Stimulated activated CD4-positive, alpha-beta T cell treated with anti-CD3 and anti-CD28 coated beads, TNF-alpha, amount 100 ng/mL, for 48 hours (primary cell): ENCODE measurements around the gene CD200.

Experiments used
- DNase-seq, 3 donors: peaks; one replicate each; pipeline ENCODE4 v3.0.0-alpha.2; 2020; ENCODE audit warnings: low read depth in 3 of 3

Gene CD200

GRCh38 chr3:112333002-112333380 lies at the start of gene CD200:
TSS of gene CD200 (plus strand) at chr3:112333156. CDS start at chr3:112333213, 57 bp downstream.
- DNase-seq, result peak; percentile 43 to 47 (median 44)

- no peak for DNase-seq
Observed at GRCh38 chr3:112289011-112289410, 43.9 kb upstream of the CD200 start.

GRCh38 chr3:112293368-112294321 lies 39.3 kb upstream of the CD200 start, which contains the start of gene SLC9C1:
TSS of gene SLC9C1 (minus strand) at chr3:112294216. CDS start at chr3:112286791, 7,425 bp downstream.
- peak in 1 of 3 donors; percentile 33 for DNase-seq

GRCh38 chr3:112297714-112298113 lies 35.2 kb upstream of the CD200 start:
- no peak for DNase-seq

GRCh38 chr3:112298781-112299180 lies 34.2 kb upstream of the CD200 start:
- no peak for DNase-seq

- DNase-seq, result no peak
Observed at GRCh38 chr3:112302150-112302830, 30.7 kb upstream of the CD200 start.

GRCh38 chr3:112302881-112303763 lies 29.8 kb upstream of the CD200 start:
- DNase-seq, result no peak

- no peak for DNase-seq
Observed at GRCh38 chr3:112303764-112304325, 29.1 kb upstream of the CD200 start.

GRCh38 chr3:112304611-112305010 lies 28.3 kb upstream of the CD200 start:
- no peak for DNase-seq

GRCh38 chr3:112306825-112307224 lies 26.1 kb upstream of the CD200 start:
- no peak for DNase-seq

GRCh38 chr3:112307557-112307956 lies 25.4 kb upstream of the CD200 start:
- DNase-seq, result no peak

GRCh38 chr3:112308151-112308911 lies 24.6 kb upstream of the CD200 start:
- no peak for DNase-seq

- DNase-seq, result no peak
Observed at GRCh38 chr3:112314649-112315048, 18.3 kb upstream of the CD200 start.

GRCh38 chr3:112315791-112316190 lies 17.2 kb upstream of the CD200 start:
- DNase-seq, result no peak

GRCh38 chr3:112319516-112320276 lies 13.3 kb upstream of the CD200 start:
- DNase-seq, result no peak

- DNase-seq, result no peak
Observed at GRCh38 chr3:112320691-112321090, 12.3 kb upstream of the CD200 start.

- DNase-seq, result no peak
Observed at GRCh38 chr3:112321867-112322652, 10.9 kb upstream of the CD200 start.

- DNase-seq, result no peak
Observed at GRCh38 chr3:112327371-112327951, 5.5 kb upstream of the CD200 start.

GRCh38 chr3:112331851-112332250 lies 1.1 kb upstream of the CD200 start:
- no peak for DNase-seq
